Colonic mucosa (tissue), 4 donors: ENCODE results near the gene EIF5. TPM values are rescaled to one million over a fixed set of nuclear protein-coding genes. Genes with fewer than 3 reads are reported as not detected.
A peak's percentile ranks its signal among the peaks of the same experiment; 100 is the strongest.

Experiments
- DNase-seq: peaks from one replicate; pipeline ENCODE4 v3.0.0-alpha.2; 2020
- H3K27ac ChIP-seq: fragments of 200-600 bp; one replicate; pipeline ENCODE4 v1.8.0; 2021
- H3K27me3 ChIP-seq: fragments of 200-600 bp; one replicate; pipeline ENCODE4 v1.8.0; 2021
- H3K36me3 ChIP-seq: fragments of 200-600 bp; one replicate; pipeline ENCODE4 v1.8.0; 2021
- H3K4me1 ChIP-seq: fragments of 200-600 bp; one replicate; pipeline ENCODE4 v1.8.0; 2021; ENCODE audit warnings: mild to moderate bottlenecking
- H3K4me3 ChIP-seq: fragments of 200-600 bp; one replicate; pipeline ENCODE4 v1.8.0; 2021
- H3K9ac ChIP-seq, 2 donors: one replicate each; pipeline ENCODE4 v1.7.0; 2013; ENCODE audit warnings: control low read depth in 2 of 2, low read depth in 2 of 2, low read length in 2 of 2
- H3K9me3 ChIP-seq: fragments of 200-600 bp; one replicate; pipeline ENCODE4 v1.8.0; 2021
- CTCF ChIP-seq: fragments of 200-600 bp; IDR thresholded peaks from one replicate; pipeline ENCODE4 v1.8.0; 2022; ENCODE audit warnings: antibody characterized with exemption, mild to moderate bottlenecking
- intact Hi-C: fragments of 100-400 bp; cut with DNase I; formaldehyde crosslinking; loops from one replicate; pipeline ENCODE4 v1.14.1; 2022
- total RNA-seq, 2 donors: library from RNA; stranded (reverse); fragmentation: NEBNext Ultra II Directional in 1 of 2; extraction: Animal tissue kit (Norgen Biotek cat#: 25700) in 1 of 2; gene quantifications; one replicate each; pipeline ENCODE4 v1.2.1, GENCODE V29; 2021
- donor health status: healthy.
- donor health status: DM: no; HTN: no; CAD: no.
- donor health status: DM: no; HTN: no; CAD: no.

EIF5 gene
- total RNA-seq, 2 donors from 2014 or later, result 169 to 265 TPM

- Histone ChIP-seq H3K4me3 (no peak overlapping the region), H3K9me3 (no peaks in the 10 kb centered on the region), H3K4me1 (peaks cover 13% of the 10 kb centered on the region), H3K9ac (no peak overlapping the region), H3K36me3 (no peaks in the 10 kb centered on the region), H3K27me3 (no peaks in the 10 kb centered on the region), H3K27ac (no peak overlapping the region)
- no peak for DNase-seq
- no peak for TF ChIP-seq CTCF
- intact Hi-C loops, result no loop called here
Measured at GRCh38 chr14:103392572-103392971, 58.5 kb downstream of the EIF5 start.

- H3K27ac ChIP-seq, result no peak overlapping the region
- H3K36me3 ChIP-seq, result no peaks in the 10 kb centered on the region
- intact Hi-C loops, result no loop called here
- H3K27me3 ChIP-seq, result no peaks in the 10 kb centered on the region
- no peak for DNase-seq
- no peaks in the 10 kb centered on the region for H3K9me3 ChIP-seq
- H3K4me3 ChIP-seq, result no peak overlapping the region
- no peak for TF ChIP-seq CTCF
- H3K4me1 ChIP-seq, result peaks cover 10% of the 10 kb centered on the region
- H3K9ac ChIP-seq, result no peak overlapping the region
Measured at GRCh38 chr14:103393070-103393469, 59.0 kb downstream of the EIF5 start.

- Histone ChIP-seq H3K4me1 (peaks cover 10% of the 10 kb centered on the region), H3K27me3 (no peaks in the 10 kb centered on the region), H3K9me3 (no peaks in the 10 kb centered on the region), H3K4me3 (no peak overlapping the region), H3K27ac (no peak overlapping the region), H3K9ac (no peak overlapping the region), H3K36me3 (no peaks in the 10 kb centered on the region)
- intact Hi-C loops, result no loop called here
- DNase-seq, result no peak
- TF ChIP-seq CTCF, result peak; percentile 90
Measured at GRCh38 chr14:103393676-103394626, 59.9 kb downstream of the EIF5 start.

Other genes with a start within 250 kb of the EIF5 start
- gene EXOC3L4, start 239.5 kb upstream of the EIF5 start, total RNA-seq, result 10 to 100 TPM; 11.3 to 15.6 TPM
- gene TNFAIP2, start 210.8 kb upstream of the EIF5 start, total RNA-seq, result 10 to 100 TPM; 10.5 to 26.9 TPM
- 10 to 100 TPM; 52.5 to 63.6 TPM for gene MARK3, start 51.2 kb downstream of the EIF5 start, total RNA-seq
- 1,000 to 10,000 TPM; 1,501 to 4,641 TPM for gene CKB, start 188.6 kb downstream of the EIF5 start, total RNA-seq
- 10 to 100 TPM in 1 of 2 donors, 1 to 10 TPM in 1; 10.0 to 17.8 TPM for gene TRMT61A, start 195.0 kb downstream of the EIF5 start, total RNA-seq
- 10 to 100 TPM; 26.8 to 29.7 TPM for gene BAG5, start 228.4 kb downstream of the EIF5 start, total RNA-seq
- 10 to 100 TPM; 37.1 to 41.5 TPM for gene COA8, start 228.7 kb downstream of the EIF5 start, total RNA-seq